Testis (tissue), 2 donors: ENCODE measurements around the gene ALDH2.

Experiments used
- CTCF ChIP-seq, 3 experiments: fragments of 450-650 bp in 2 of 3; fragments of 200-600 bp in 1 of 3; sonication (generic) in 1 of 3; IDR thresholded peaks; one replicate each; pipeline ENCODE4 v1.5.1; 2016 to 2019; ENCODE audit warnings: antibody characterized with exemption in 3 of 3, mild to moderate bottlenecking in 2 of 3, moderate library complexity in 1 of 3
- POLR2A ChIP-seq: fragments of 450-650 bp; IDR thresholded peaks from one replicate; pipeline ENCODE4 v1.6.1; 2017; ENCODE audit warnings: antibody characterized with exemption, mild to moderate bottlenecking, moderate library complexity

DNA sequence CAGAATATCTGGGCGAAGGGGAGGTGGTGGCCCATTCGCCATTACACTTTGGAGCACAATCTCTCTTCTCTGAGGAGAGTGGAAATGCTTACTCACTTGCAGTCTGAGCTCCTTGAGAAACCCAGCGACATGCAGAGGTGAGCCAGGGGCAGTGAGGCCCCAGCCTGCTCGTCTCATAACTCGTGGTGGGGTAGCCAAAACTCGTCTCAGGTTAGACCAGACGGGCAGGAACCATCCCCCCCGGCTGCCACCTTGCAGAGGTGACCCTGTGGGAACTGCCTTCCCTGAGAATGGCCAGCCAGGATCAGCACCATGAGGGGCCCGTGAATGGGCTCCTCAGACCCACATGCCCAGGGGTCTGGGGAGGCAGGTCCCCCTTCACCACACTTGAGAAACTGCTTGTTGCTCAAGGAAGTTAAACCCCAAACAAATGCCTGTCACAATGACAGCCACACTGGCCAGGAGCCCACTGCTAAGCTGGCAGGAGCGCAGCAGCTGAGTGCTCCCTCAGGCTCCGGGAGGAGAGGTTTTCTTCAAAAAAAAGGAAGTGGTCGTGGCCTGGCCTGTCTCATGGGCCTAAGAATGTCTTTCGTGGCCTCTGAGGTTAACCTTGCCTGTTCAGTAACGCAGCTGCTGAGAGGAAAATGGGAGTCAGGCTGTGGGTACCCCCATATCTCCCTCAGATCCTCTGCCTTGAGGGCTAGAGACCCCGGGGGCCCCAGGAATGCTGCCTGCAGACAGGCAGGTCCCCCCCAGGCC is 9.2 kb upstream of the ALDH2 start:
- TF ChIP-seq CTCF (IDR thresholded peaks at IDR 0.05): no peak
- no peak for TF ChIP-seq POLR2A
